ENCODE results near the gene MAP4K4.

DNA sequence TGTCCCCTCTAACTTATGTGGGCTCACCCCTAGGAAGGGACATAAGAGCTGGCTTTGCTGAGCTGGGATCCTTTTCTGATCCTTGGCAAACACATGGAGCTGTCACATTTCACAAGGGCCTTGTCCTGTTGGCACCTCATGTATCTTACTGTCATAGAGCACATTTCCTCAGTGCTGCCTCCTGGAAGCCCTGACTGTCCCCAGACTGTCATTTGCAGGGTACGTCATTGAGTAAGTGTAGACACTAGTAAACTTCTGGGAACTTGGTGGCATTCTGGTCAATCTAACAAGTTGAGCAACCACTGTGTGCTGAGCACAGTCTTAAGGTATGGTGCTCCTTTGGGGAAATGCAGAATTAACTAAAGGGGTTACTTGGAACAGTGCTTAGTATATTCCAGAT is 199.8 kb downstream of the MAP4K4 start:
- TF ChIP-seq POLR2A (IDR thresholded peaks at IDR 0.05; ENCODE audit: low read length) (no peak), GATA1 (IDR thresholded peaks at IDR 0.05; ENCODE audit: low read depth, low read length) (no peak)

Measured in erythroblast (primary cell).